Fibroblast of lung (primary cell): ENCODE results near the gene CIB2. TPM values are rescaled to one million over a fixed set of nuclear protein-coding genes. Genes with fewer than 3 reads are reported as not detected.

ENCODE experiments used
- DNase-seq, 2 donors: peaks; one replicate each; pipeline versions ENCODE4 v3.0.0 to v3.0.0-alpha.2; 2010; ENCODE audit warnings: low read depth in 2 of 2
- H2AFZ ChIP-seq: 2 replicates; pipeline ENCODE4 v1.5.1; 2012; ENCODE audit warnings: low read length, control low read depth, inconsistent platforms
- H3K27ac ChIP-seq: 2 replicates; pipeline ENCODE4 v1.5.1; 2011; ENCODE audit warnings: low read length, control low read depth; ENCODE audit not compliant: insufficient read depth
- H3K27me3 ChIP-seq: 2 replicates; pipeline ENCODE4 v1.5.1; 2011; ENCODE audit warnings: mild to moderate bottlenecking, low read length; ENCODE audit not compliant: control insufficient read depth, insufficient read depth
- H3K36me3 ChIP-seq: 2 replicates; pipeline ENCODE4 v1.5.1; 2011; ENCODE audit warnings: low read length; ENCODE audit not compliant: control insufficient read depth, insufficient read depth
- H3K4me1 ChIP-seq: 2 replicates; pipeline ENCODE4 v1.5.1; 2011; ENCODE audit warnings: low read length; ENCODE audit not compliant: control insufficient read depth, insufficient read depth; ENCODE audit errors: extremely low read depth
- H3K4me2 ChIP-seq: 2 replicates; pipeline ENCODE4 v1.5.1; 2011; ENCODE audit warnings: low read length, control low read depth; ENCODE audit not compliant: insufficient read depth; ENCODE audit errors: extremely low read depth
- H3K4me3 ChIP-seq, 4 experiments: fragments of 200-600 bp in 1 of 4; sonication (generic) in 1 of 4; replicated peaks in 1 of 4; 2 replicates each; pipeline ENCODE4 v1.5.1; 2011 to 2016; ENCODE audit warnings: low read length in 4 of 4, low read depth in 3 of 4, mild to moderate bottlenecking in 3 of 4, control low read depth in 2 of 4, inconsistent platforms in 1 of 4, mixed read lengths in 1 of 4; ENCODE audit not compliant: insufficient read depth in 1 of 4; ENCODE audit errors: control extremely low read depth in 1 of 4
- H3K79me2 ChIP-seq: 2 replicates; pipeline ENCODE4 v1.5.1; 2012; ENCODE audit warnings: mild to moderate bottlenecking, low read length, inconsistent platforms; ENCODE audit not compliant: control insufficient read depth, insufficient read depth
- H3K9ac ChIP-seq: 2 replicates; pipeline ENCODE4 v1.5.1; 2011; ENCODE audit warnings: mild to moderate bottlenecking, low read length, control low read depth; ENCODE audit not compliant: insufficient read depth
- H3K9me3 ChIP-seq: 2 replicates; pipeline ENCODE4 v1.5.1; 2012; ENCODE audit warnings: low read depth, low read length; ENCODE audit not compliant: control insufficient read depth, insufficient read depth
- H4K20me1 ChIP-seq: 2 replicates; pipeline ENCODE4 v1.5.1; 2011; ENCODE audit warnings: low read length; ENCODE audit not compliant: control insufficient read depth, insufficient read depth; ENCODE audit errors: extremely low read depth
- CTCF ChIP-seq, 2 donors: IDR thresholded peaks in 1 of 2; conservative IDR thresholded peaks in 1 of 2; 1 replicate in 1 of 2; 2 replicates in 1 of 2; pipeline ENCODE4 v1.5.1; 2011 to 2012; ENCODE audit warnings: low read length in 2 of 2, control low read depth in 1 of 2, inconsistent platforms in 1 of 2, low read depth in 1 of 2, mild to moderate bottlenecking in 1 of 2
- EZH2 ChIP-seq: IDR thresholded peaks from 2 replicates; pipeline ENCODE4 v1.5.1; 2012; ENCODE audit warnings: low read length, control low read depth, mild to moderate bottlenecking; ENCODE audit errors: missing control alignments
- polyA plus RNA-seq, 2 donors: library from polyadenylated mRNA; depleted of rRNA in 1 of 2; stranded (reverse) in 1 of 2; unstranded in 1 of 2; fragments of >200 nt; gene quantifications; 2 replicates each; pipeline ENCODE4 v1.2.1, GENCODE V29; 2011 to 2012; ENCODE audit warnings: missing spikeins in 1 of 2
- total RNA-seq: library from RNA; depleted of rRNA; stranded (reverse); fragments of >200 nt; gene quantifications from 2 replicates; pipeline ENCODE4 v1.2.1, GENCODE V29; 2014

The CIB2 gene
- total and polyA plus RNA-seq, 2 donors (not counting 1 experiment from before 2014, with no cell fraction given), result 3.1 to 4.2 TPM

DNA sequence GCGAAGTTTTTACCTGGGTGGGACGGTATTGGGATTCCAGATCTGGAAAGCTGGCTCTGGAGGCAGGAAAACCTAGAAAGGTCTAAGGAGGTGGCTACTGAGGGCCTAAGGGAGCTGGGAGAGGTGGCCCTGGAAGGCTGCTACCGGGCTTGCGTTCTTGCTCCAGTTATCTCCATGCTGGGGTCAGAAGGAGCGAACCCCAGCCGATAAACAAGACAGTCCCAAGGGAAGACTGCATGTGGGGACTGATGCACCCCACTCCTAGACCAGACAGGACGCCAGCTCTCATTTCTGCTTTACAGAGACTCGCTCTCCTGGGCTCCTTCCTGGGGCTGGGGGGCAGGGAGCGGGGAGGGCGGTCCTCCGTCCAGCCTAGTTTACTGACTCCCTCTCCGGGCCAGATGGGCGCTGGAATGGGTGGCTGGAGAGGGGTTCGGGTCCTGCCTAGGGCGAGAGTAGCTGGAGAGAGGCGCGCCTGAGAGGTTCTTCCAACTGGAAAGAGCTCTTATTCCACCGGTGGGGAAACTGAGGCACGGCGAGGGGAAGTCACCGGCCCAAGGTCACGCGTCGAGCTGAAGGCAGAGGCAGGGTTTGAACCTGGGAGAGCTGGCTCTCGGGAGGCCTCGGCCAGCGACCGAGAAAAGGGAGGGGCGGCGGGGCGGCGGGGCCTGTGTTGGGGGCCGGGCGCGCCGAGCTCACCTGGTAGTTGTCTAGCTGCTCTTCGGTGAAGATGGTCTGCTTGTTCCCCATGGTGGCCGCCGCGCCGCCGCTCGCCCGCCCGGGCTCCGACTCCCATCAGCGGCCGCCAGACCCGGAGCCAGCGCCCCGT lies 565 bp downstream of the CIB2 start:
- Histone ChIP-seq H4K20me1 (no peaks in the 10 kb centered on the region), H3K79me2 (no peaks in the 10 kb centered on the region), H3K4me3 (peak overlapping the region in 2 of 4 experiments; percentile 42 to 74), H3K4me2 (no peak overlapping the region), H2AFZ (no peak overlapping the region), H3K36me3 (no peaks in the 10 kb centered on the region), H3K9ac (no peak overlapping the region), H3K9me3 (no peaks in the 10 kb centered on the region), H3K27ac (no peak overlapping the region), H3K27me3 (peaks cover 7% of the 10 kb centered on the region), H3K4me1 (no peaks in the 10 kb centered on the region)
- TF ChIP-seq EZH2, result peak; percentile 26
- no peak for TF ChIP-seq CTCF (conservative IDR thresholded peaks at IDR 0.05 in 1 of 2, IDR thresholded peaks at IDR 0.05 in 1 of 2; ENCODE audit: low read depth in 1 of 2, low read length in 2 of 2)
- no peak for DNase-seq

DNA sequence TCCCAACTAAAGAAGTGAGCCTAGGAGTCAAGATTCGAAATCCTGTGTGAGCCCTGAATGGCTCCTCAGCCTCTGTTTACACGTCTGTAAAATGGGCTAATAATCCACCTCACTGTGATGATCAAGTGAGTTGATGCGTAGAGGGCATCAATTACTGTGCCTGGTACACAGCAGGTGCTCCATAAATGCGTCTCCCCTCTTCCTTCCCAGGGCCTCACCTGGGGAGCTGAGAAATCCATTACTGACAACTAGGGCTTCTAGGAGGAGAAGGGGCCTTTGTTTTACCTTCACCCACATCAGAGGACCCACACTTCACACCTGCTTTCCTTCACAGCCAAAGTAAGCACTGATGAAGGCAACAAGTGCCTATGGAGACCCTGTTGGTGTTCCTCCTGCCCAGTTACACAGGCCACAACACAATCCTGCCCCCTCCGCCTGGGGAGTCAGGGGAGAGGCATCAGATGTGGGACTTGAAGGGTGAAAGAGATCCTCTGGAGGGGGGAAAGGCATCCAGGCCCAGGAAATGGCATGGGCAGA lies 1.4 kb downstream of the CIB2 start:
- H3K9me3 ChIP-seq, result no peaks in the 10 kb centered on the region
- DNase-seq, result no peak
- H3K4me1 ChIP-seq, result no peaks in the 10 kb centered on the region
- H2AFZ ChIP-seq, result no peak overlapping the region
- no peaks in the 10 kb centered on the region for H3K79me2 ChIP-seq
- TF ChIP-seq EZH2, result no peak
- no peak for TF ChIP-seq CTCF (conservative IDR thresholded peaks at IDR 0.05 in 1 of 2, IDR thresholded peaks at IDR 0.05 in 1 of 2; ENCODE audit: low read depth in 1 of 2, low read length in 2 of 2)
- no peak overlapping the region for H3K9ac ChIP-seq
- H3K4me3 ChIP-seq, result no peak overlapping the region
- H3K36me3 ChIP-seq, result no peaks in the 10 kb centered on the region
- no peaks in the 10 kb centered on the region for H4K20me1 ChIP-seq
- no peak overlapping the region for H3K4me2 ChIP-seq
- H3K27ac ChIP-seq, result no peak overlapping the region
- peaks cover 9% of the 10 kb centered on the region for H3K27me3 ChIP-seq

DNA sequence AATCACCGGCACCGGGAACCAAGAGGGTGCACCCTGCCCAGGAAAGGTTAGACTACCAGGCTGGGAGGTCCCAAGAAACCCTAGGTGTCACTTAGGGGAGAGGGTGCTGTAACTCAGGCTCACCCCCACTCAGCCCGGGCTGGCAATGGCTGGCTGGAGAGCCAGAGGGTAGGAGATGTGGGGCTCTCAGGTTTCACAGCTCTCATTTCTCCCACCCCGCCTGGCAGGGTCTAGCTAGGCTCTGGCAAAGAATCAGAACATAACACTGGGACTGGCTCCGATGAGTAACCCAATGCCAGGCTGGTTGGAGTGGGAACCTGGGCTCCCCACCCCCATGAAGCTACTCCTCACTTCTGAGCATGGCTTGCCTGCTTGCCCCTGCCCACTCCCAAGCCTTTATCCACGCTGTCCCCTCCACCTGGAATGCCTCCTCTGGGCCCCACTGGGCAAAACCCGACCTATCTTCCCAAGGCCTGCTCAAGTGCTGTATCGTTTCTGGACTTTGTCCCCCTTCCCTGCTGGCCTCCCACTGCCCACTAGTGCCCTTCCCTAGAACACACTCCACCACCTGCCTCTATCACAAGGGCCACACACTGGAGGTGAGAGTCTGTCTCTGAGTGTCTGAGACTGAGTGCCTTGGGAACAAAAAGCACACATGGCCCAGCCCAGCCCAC lies 2.0 kb downstream of the CIB2 start:
- no peaks in the 10 kb centered on the region for H3K79me2 ChIP-seq
- no peaks in the 10 kb centered on the region for H3K4me1 ChIP-seq
- no peak overlapping the region for H3K4me3 ChIP-seq
- TF ChIP-seq EZH2 (no peak), CTCF (conservative IDR thresholded peaks at IDR 0.05 in 1 of 2, IDR thresholded peaks at IDR 0.05 in 1 of 2; ENCODE audit: low read depth in 1 of 2, low read length in 2 of 2) (no peak)
- no peaks in the 10 kb centered on the region for H3K9me3 ChIP-seq
- H3K27me3 ChIP-seq, result peaks cover 10% of the 10 kb centered on the region
- no peak overlapping the region for H3K4me2 ChIP-seq
- H2AFZ ChIP-seq, result no peak overlapping the region
- no peak for DNase-seq
- H3K9ac ChIP-seq, result no peak overlapping the region
- no peak overlapping the region for H3K27ac ChIP-seq
- no peaks in the 10 kb centered on the region for H3K36me3 ChIP-seq
- no peaks in the 10 kb centered on the region for H4K20me1 ChIP-seq
